Colon (tissue), 2 donors: ENCODE measurements around the gene ADAM15.

Source experiments
- FAIRE-seq: peaks from 2 replicates; lab custom pipeline; 2012; peaks lifted over from hg19 to GRCh38; lab: Jason Lieb, UNC
- donor health status: control.
- donor health status: control.

Gene ADAM15

GRCh38 chr1:155032886-155033285 is 18.2 kb upstream of the ADAM15 start:
- no peak for FAIRE-seq

GRCh38 chr1:155033524-155033923 is 17.6 kb upstream of the ADAM15 start, which contains the start of the genes DCST1 and DCST2:
Gene DCST1, plus strand, starts transcription at chr1:155033824. Its CDS starts 213 bp downstream, at chr1:155034037.
Gene DCST2, minus strand, starts transcription at chr1:155033781. Its CDS starts 80 bp downstream, at chr1:155033701.
- FAIRE-seq, result no peak

GRCh38 chr1:155034318-155035208 is 16.6 kb upstream of the ADAM15 start:
- FAIRE-seq, result no peak

- no peak for FAIRE-seq
Observed at GRCh38 chr1:155035936-155036335, 15.2 kb upstream of the ADAM15 start.

GRCh38 chr1:155037043-155037442 is 14.1 kb upstream of the ADAM15 start:
- FAIRE-seq, result no peak

GRCh38 chr1:155037851-155038441 is 13.2 kb upstream of the ADAM15 start:
- FAIRE-seq, result no peak

GRCh38 chr1:155038602-155039307 is 12.4 kb upstream of the ADAM15 start:
- FAIRE-seq, result no peak

GRCh38 chr1:155039308-155039669 is 11.8 kb upstream of the ADAM15 start:
- FAIRE-seq, result no peak

GRCh38 chr1:155040358-155041093 is 10.6 kb upstream of the ADAM15 start:
- no peak for FAIRE-seq

- FAIRE-seq, result no peak
Observed at GRCh38 chr1:155042789-155043188, 8.3 kb upstream of the ADAM15 start.

- no peak for FAIRE-seq
Observed at GRCh38 chr1:155043301-155043702, 7.8 kb upstream of the ADAM15 start.

GRCh38 chr1:155043793-155044192 is 7.3 kb upstream of the ADAM15 start:
- FAIRE-seq, result no peak

- FAIRE-seq, result no peak
Observed at GRCh38 chr1:155044365-155044764, 6.8 kb upstream of the ADAM15 start.

GRCh38 chr1:155044812-155045657 is 6.1 kb upstream of the ADAM15 start:
- no peak for FAIRE-seq

GRCh38 chr1:155048449-155049334 is 2.4 kb upstream of the ADAM15 start:
- no peak for FAIRE-seq

- no peak for FAIRE-seq
Observed at GRCh38 chr1:155049651-155050559, 1.2 kb upstream of the ADAM15 start.

GRCh38 chr1:155051342-155051776 is 243 bp downstream of the ADAM15 start:
- no peak for FAIRE-seq

- FAIRE-seq, result no peak
Observed at GRCh38 chr1:155051777-155052398, 772 bp downstream of the ADAM15 start.
